Measurements from ENCODE around the gene RAP1GAP2. TPM values are rescaled to one million over a fixed set of nuclear protein-coding genes. Genes with fewer than 3 reads are reported as not detected.

RAP1GAP2 gene
- total RNA-seq, 1 donor from 2014 or later, result 3.8 TPM

- H3K4me3 Mint-ChIP-seq, result no peak overlapping the region
- peaks cover 11% of the 10 kb centered on the region for H3K27me3 Mint-ChIP-seq (ENCODE audit: insufficient read depth, low read depth)
- no peak overlapping the region for H3K27ac Mint-ChIP-seq
Measured at GRCh38 chr17:2916461-2916860, 120.2 kb downstream of the RAP1GAP2 start.

DNA sequence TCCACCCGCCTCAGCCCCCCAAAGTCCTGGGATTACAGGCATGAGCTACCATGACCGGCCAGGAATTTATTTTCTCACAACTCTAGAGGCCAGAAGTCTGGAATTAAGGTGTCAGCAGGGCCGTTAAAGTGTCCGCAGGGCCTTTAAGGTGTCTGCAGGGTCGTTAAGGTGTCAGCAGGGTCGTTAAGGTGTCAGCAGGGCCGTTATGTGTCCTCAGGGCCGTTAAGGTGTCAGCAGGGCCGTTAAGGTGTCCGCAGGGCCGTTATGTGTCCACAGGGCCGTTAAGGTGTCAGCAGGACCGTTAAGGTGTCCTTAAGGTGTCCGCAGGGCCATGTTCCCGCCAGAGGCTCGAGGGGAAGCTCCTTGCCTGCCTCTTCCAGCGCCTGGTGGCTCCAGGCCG is 125.2 kb downstream of the RAP1GAP2 start:
- Histone ChIP-seq H3K9me3 (ENCODE audit: low read depth) (no peaks in the 10 kb centered on the region), H3F3A (ENCODE audit: low read depth) (no peaks in the 10 kb centered on the region), H3K4me3 (no peak overlapping the region), H3K4me1 (no peaks in the 10 kb centered on the region), H3K27ac (no peak overlapping the region), H3K36me3 (no peaks in the 10 kb centered on the region), H3K79me2 (ENCODE audit: low read depth) (no peaks in the 10 kb centered on the region), H3K27me3 (no peaks in the 10 kb centered on the region), H3K4me2 (no peak overlapping the region), H3K9ac (no peak overlapping the region), H2AFZ (replicated peaks) (no peak overlapping the region), H4K20me1 (ENCODE audit: low read depth) (no peaks in the 10 kb centered on the region)
- Mint-ChIP-seq H3K36me3 (no peaks in the 10 kb centered on the region), H3K27ac (no peak overlapping the region), H3K9me3 (no peaks in the 10 kb centered on the region), H3K4me3 (no peak overlapping the region), H3K27me3 (ENCODE audit: insufficient read depth, low read depth) (peaks cover 12% of the 10 kb centered on the region), H3K4me1 (peaks cover 9% of the 10 kb centered on the region)
- DNase-seq (ENCODE audit: low spot score), result no peak
- TF ChIP-seq EZH2phosphoT487 (IDR thresholded peaks at IDR 0.05) (no peak), EZH2 (IDR thresholded peaks at IDR 0.05) (no peak)

More at GRCh38 chr17:2916461-2916860, 120.2 kb downstream of the RAP1GAP2 start:
- Histone ChIP-seq H3F3A (ENCODE audit: low read depth) (no peaks in the 10 kb centered on the region), H4K20me1 (ENCODE audit: low read depth) (no peaks in the 10 kb centered on the region), H2AFZ (replicated peaks) (no peak overlapping the region), H3K79me2 (ENCODE audit: low read depth) (no peaks in the 10 kb centered on the region), H3K27ac (no peak overlapping the region), H3K9ac (no peak overlapping the region), H3K36me3 (no peaks in the 10 kb centered on the region), H3K9me3 (ENCODE audit: low read depth) (no peaks in the 10 kb centered on the region), H3K4me3 (no peak overlapping the region), H3K4me1 (no peaks in the 10 kb centered on the region), H3K27me3 (no peaks in the 10 kb centered on the region), H3K4me2 (no peak overlapping the region)
- H3K36me3 Mint-ChIP-seq, result no peaks in the 10 kb centered on the region
- no peak for TF ChIP-seq CTCF (IDR thresholded peaks at IDR 0.05)
- no peak for TF ChIP-seq EZH2 (IDR thresholded peaks at IDR 0.05)
- no peak for TF ChIP-seq EZH2phosphoT487 (IDR thresholded peaks at IDR 0.05)
- H3K4me1 Mint-ChIP-seq, result peaks cover 2% of the 10 kb centered on the region
- no peak for DNase-seq (ENCODE audit: low spot score)
- no peaks in the 10 kb centered on the region for H3K9me3 Mint-ChIP-seq

DNA sequence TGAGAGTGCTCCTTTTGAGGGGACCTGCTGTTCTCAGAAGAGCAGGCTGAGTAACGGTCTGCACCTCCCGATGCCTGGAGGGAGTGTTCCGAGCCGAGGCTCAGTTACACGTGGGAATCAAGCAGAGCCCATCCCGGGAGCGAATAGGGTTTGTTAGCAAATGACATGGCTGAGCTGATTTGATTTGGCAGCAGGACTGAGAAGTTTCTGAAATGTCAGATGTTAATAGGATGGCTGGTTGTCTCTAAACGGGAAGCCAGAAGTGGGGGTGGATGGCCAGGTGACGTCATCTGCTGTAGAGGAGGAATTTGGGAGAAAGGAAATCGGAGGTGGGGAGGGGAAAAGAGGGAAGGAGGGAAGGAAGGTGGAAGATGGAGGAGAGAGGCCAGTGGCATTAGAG is 128.0 kb downstream of the RAP1GAP2 start:
- H3K4me3 ChIP-seq, result no peak overlapping the region
- H3K27ac ChIP-seq, result no peak overlapping the region
- no peaks in the 10 kb centered on the region for H3K27me3 ChIP-seq
- Mint-ChIP-seq H3K36me3 (no peaks in the 10 kb centered on the region), H3K27ac (no peak overlapping the region), H3K4me3 (no peak overlapping the region), H3K27me3 (ENCODE audit: insufficient read depth, low read depth) (peaks cover 15% of the 10 kb centered on the region), H3K9me3 (no peaks in the 10 kb centered on the region), H3K4me1 (peaks cover 17% of the 10 kb centered on the region)
- no peaks in the 10 kb centered on the region for H3K9me3 ChIP-seq (ENCODE audit: low read depth)
- peak overlapping the region; percentile 29 for H3K4me2 ChIP-seq
- H3K36me3 ChIP-seq, result no peaks in the 10 kb centered on the region
- no peaks in the 10 kb centered on the region for H3K79me2 ChIP-seq (ENCODE audit: low read depth)
- no peaks in the 10 kb centered on the region for H4K20me1 ChIP-seq (ENCODE audit: low read depth)
- H3K9ac ChIP-seq, result no peak overlapping the region
- no peaks in the 10 kb centered on the region for H3K4me1 ChIP-seq
- peak; percentile 48 for DNase-seq (ENCODE audit: low spot score)
- peak overlapping the region; percentile 18 for H2AFZ ChIP-seq (replicated peaks)
- TF ChIP-seq EZH2phosphoT487 (IDR thresholded peaks at IDR 0.05) (no peak), CTCF (IDR thresholded peaks at IDR 0.05) (no peak), EZH2 (IDR thresholded peaks at IDR 0.05) (no peak)
- H3F3A ChIP-seq (ENCODE audit: low read depth), result no peaks in the 10 kb centered on the region

DNA sequence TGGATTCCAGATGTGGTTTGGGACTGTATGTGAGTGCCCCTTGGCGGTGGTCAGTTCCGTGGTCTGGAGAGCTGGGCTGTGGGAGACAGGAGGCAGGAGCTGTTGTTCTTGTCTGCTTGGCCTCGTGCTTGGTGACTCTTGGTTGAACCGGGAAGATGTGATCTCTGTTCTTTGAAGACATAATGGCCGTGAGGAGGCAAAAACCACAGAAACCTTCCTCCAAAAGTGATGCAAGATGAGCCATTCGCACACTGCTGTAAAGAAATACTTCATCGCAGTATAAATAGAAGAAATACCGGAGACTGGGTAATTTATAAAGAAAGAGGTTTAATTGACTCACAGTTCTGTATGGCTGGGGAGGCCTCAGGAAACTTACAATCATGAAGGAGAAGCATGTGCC is 128.8 kb downstream of the RAP1GAP2 start:
- Histone ChIP-seq H3K4me1 (no peaks in the 10 kb centered on the region), H3K4me2 (no peak overlapping the region), H3K27me3 (no peaks in the 10 kb centered on the region), H3K79me2 (ENCODE audit: low read depth) (no peaks in the 10 kb centered on the region), H3K4me3 (no peak overlapping the region), H3K9ac (no peak overlapping the region), H3K27ac (no peak overlapping the region), H3K9me3 (ENCODE audit: low read depth) (no peaks in the 10 kb centered on the region), H3F3A (ENCODE audit: low read depth) (no peaks in the 10 kb centered on the region), H4K20me1 (ENCODE audit: low read depth) (no peaks in the 10 kb centered on the region), H2AFZ (replicated peaks) (no peak overlapping the region), H3K36me3 (no peaks in the 10 kb centered on the region)
- H3K4me3 Mint-ChIP-seq, result no peak overlapping the region
- H3K27ac Mint-ChIP-seq, result no peak overlapping the region
- no peaks in the 10 kb centered on the region for H3K36me3 Mint-ChIP-seq
- peaks cover 17% of the 10 kb centered on the region for H3K4me1 Mint-ChIP-seq
- no peak for DNase-seq (ENCODE audit: low spot score)
- H3K27me3 Mint-ChIP-seq (ENCODE audit: insufficient read depth, low read depth), result peaks cover 15% of the 10 kb centered on the region
- TF ChIP-seq EZH2phosphoT487 (IDR thresholded peaks at IDR 0.05) (no peak), CTCF (IDR thresholded peaks at IDR 0.05) (no peak), EZH2 (IDR thresholded peaks at IDR 0.05) (no peak)
- no peaks in the 10 kb centered on the region for H3K9me3 Mint-ChIP-seq

Data from neural progenitor cell (in vitro differentiated cells).